Measurements from ENCODE around the gene TMEM151A. TPM values are rescaled to one million over a fixed set of nuclear protein-coding genes. Genes with fewer than 3 reads are reported as not detected.
A peak's percentile ranks its signal among the peaks of the same experiment; 100 is the strongest.

Gene TMEM151A
- total RNA-seq, 1 donor from 2014 or later: not detected

DNA sequence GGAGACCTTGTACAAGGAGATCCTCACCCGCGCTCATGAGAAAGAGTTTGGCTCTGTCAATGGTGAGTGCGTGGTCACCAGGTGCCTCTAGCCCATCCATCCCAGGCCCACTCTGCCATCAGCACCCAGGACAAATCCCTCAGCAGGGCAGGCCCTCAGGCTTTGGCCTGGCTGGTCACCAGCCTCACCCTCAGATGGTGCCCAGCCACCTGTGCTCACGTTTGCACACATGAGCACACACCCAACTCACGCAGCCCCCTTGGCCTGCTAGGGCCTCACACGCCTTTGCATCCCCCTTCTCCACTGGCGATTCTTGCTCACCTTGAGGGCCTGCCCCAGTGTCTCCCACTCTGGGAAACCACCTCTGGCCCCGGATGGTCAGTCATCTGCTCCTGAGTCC is 27.3 kb upstream of the TMEM151A start:
- Histone ChIP-seq H3K4me1 (peaks cover 13% of the 10 kb centered on the region), H3K27me3 (ENCODE audit: low read depth) (no peaks in the 10 kb centered on the region), H3K27ac (no peak overlapping the region), H3K9me3 (no peaks in the 10 kb centered on the region), H3K4me3 (no peak overlapping the region), H3K36me3 (peaks cover 45% of the 10 kb centered on the region)
- TF ChIP-seq, protein P1, sequence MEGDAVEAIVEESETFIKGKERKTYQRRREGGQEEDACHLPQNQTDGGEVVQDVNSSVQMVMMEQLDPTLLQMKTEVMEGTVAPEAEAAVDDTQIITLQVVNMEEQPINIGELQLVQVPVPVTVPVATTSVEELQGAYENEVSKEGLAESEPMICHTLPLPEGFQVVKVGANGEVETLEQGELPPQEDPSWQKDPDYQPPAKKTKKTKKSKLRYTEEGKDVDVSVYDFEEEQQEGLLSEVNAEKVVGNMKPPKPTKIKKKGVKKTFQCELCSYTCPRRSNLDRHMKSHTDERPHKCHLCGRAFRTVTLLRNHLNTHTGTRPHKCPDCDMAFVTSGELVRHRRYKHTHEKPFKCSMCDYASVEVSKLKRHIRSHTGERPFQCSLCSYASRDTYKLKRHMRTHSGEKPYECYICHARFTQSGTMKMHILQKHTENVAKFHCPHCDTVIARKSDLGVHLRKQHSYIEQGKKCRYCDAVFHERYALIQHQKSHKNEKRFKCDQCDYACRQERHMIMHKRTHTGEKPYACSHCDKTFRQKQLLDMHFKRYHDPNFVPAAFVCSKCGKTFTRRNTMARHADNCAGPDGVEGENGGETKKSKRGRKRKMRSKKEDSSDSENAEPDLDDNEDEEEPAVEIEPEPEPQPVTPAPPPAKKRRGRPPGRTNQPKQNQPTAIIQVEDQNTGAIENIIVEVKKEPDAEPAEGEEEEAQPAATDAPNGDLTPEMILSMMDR (IDR thresholded peaks at IDR 0.05): no peak
- intact Hi-C loops (cut with DNase I): loop anchor here (5.0 kb wide), 1 partner anchor 42 kb away; no protein-coding TSS in a partner anchor
- no peak for DNase-seq
- ATAC-seq: no peak

DNA sequence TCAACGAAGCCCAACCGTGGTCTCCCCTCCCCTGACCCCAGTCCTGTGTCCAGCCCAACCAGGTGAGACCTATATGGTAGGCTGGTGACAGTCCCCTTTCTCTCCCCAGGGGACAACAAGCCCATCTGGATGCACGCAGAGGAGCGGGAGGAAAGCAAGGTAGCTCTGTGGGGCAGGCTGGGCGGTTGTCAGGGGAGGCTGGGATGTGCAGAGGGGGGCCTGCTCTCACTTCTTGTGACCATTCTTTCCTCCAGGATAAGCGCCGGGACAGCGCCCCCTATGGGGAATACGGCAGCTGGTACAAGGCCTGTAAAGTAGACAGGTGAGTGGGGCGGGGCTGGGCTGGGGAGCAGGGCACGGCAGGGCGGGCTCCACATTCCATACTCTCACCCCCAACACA is 26.8 kb upstream of the TMEM151A start:
- Histone ChIP-seq H3K27me3 (ENCODE audit: low read depth) (no peaks in the 10 kb centered on the region), H3K36me3 (peaks cover 40% of the 10 kb centered on the region), H3K4me1 (peaks cover 18% of the 10 kb centered on the region), H3K27ac (no peak overlapping the region), H3K4me3 (no peak overlapping the region), H3K9me3 (no peaks in the 10 kb centered on the region)
- ATAC-seq (no peak), DNase-seq (no peak)
- TF ChIP-seq, protein P1 (IDR thresholded peaks at IDR 0.05): peak; percentile 12
- intact Hi-C loops (cut with DNase I): loop anchor here (5.0 kb wide), 1 partner anchor 43 kb away; no protein-coding TSS in a partner anchor

DNA sequence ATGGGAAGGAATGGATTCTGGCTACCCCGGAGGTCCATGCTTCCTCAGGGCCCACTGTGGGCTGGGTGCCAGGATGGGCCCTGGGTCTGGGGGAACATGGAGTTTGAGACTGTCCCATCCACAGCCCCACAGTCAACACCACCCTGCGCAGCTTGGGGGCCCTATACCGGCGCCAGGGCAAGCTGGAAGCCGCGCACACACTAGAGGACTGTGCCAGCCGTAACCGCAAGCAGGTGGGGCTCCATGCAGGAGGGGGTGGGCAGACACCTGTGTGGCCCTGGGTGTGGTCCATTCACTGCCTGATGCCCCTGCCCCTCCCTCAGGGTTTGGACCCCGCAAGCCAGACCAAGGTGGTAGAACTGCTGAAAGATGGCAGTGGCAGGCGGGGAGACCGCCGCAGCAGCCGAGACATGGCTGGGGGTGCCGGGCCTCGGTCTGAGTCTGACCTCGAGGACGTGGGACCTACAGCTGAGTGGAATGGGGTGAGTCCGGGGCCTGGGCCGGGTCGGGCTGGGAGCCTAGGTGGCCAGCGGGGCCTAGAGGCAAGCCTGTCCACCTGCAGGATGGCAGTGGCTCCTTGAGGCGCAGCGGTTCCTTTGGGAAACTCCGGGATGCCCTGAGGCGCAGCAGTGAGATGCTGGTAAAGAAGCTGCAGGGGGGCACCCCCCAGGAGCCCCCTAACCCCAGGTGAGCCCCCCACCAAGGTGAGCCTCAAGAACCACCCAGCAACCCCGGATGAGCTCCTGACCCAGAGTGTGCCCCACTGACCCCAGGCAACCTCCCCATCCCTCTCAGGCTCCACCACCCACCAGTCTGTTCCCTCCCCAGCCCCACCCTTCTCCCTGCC is 25.9 kb upstream of the TMEM151A start:
- DNase-seq (no peak), ATAC-seq (no peak)
- H3K27me3 ChIP-seq (ENCODE audit: low read depth): no peaks in the 10 kb centered on the region
- H3K36me3 ChIP-seq: peaks cover 36% of the 10 kb centered on the region
- intact Hi-C loops (cut with DNase I): no loop called here
- TF ChIP-seq, protein P1 (IDR thresholded peaks at IDR 0.05): no peak
- no peaks in the 10 kb centered on the region for H3K9me3 ChIP-seq
- H3K27ac ChIP-seq: no peak overlapping the region
- no peak overlapping the region for H3K4me3 ChIP-seq
- peaks cover 25% of the 10 kb centered on the region for H3K4me1 ChIP-seq

DNA sequence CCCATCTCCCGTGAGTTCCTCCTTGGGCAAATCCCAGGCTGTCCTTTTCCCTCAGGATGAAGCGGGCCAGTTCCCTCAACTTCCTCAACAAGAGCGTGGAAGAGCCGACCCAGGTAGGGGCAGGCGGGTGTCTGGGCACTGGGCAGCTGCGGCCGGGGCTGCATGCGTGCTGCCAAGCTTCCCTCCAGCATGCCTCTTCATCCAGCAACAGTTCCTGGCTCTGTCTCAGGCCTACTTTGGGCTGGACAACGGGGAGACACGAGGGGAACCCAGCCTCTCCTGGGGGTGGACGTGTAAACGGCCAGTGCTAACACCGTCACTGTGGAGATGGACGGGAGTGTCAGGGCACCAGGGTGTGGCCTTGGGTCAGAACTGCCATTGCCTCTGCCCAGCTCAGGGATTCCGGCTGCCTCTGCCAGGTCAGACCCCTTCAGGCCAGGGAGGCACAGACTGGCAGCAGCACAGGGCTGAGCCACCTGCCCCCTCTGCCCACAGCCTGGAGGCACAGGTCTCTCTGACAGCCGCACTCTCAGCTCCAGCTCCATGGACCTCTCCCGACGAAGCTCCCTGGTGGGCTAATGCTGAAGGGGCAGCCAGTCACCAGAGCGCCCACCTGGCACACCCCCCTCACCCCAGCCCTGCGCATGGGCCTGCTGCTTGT is 25.2 kb upstream of the TMEM151A start:
- H3K27me3 ChIP-seq (ENCODE audit: low read depth): no peaks in the 10 kb centered on the region
- peaks cover 38% of the 10 kb centered on the region for H3K36me3 ChIP-seq
- peak overlapping the region; percentile 91 for H3K27ac ChIP-seq
- TF ChIP-seq, protein P1 (IDR thresholded peaks at IDR 0.05): no peak
- H3K9me3 ChIP-seq: no peaks in the 10 kb centered on the region
- H3K4me1 ChIP-seq: peaks cover 29% of the 10 kb centered on the region
- peak overlapping the region; percentile 81 for H3K4me3 ChIP-seq
- no peak for DNase-seq
- ATAC-seq: no peak
- intact Hi-C loops (cut with DNase I): no loop called here

DNA sequence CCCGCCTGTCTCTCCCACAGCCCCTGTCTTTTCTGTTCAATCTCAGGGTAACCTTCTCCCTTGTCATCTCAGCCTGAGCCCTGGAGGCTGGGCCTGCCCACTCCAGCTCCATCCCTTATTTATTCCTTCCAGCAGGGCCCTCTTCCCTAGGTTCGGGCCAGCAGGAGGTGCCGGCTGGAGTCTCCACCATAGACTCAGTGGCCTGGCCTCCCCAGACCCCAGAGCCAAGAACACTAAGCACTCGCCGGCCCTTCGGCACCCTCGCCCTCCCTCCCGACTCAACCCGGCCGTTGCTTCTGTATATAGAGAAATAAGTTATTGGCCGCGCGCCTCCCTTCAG is 24.7 kb upstream of the TMEM151A start:
- H3K36me3 ChIP-seq: peaks cover 39% of the 10 kb centered on the region

More for the DNA sequence above, 24.7 kb upstream of the TMEM151A start:
- no peak for ATAC-seq
- Histone ChIP-seq H3K9me3 (no peaks in the 10 kb centered on the region), H3K4me1 (peaks cover 29% of the 10 kb centered on the region), H3K4me3 (peak overlapping the region; percentile 81), H3K27me3 (ENCODE audit: low read depth) (no peaks in the 10 kb centered on the region), H3K27ac (peak overlapping the region; percentile 91)
- intact Hi-C loops (cut with DNase I): no loop called here
- TF ChIP-seq, protein P1 (IDR thresholded peaks at IDR 0.05): no peak
- no peak for DNase-seq

Measured in lower lobe of right lung (tissue), 2 donors.